ENCODE data around the gene FAIM2. TPM values are rescaled to one million over a fixed set of nuclear protein-coding genes. Genes with fewer than 3 reads are reported as not detected.
"Not testable (repeated sequence)": the region's sequence is repeated elsewhere in the genome, so short reads cannot be mapped to it uniquely, and the experiment has no call there.

The FAIM2 gene
- total RNA-seq, 2 donors from 2014 or later = 0.39 to 0.67 TPM

DNA sequence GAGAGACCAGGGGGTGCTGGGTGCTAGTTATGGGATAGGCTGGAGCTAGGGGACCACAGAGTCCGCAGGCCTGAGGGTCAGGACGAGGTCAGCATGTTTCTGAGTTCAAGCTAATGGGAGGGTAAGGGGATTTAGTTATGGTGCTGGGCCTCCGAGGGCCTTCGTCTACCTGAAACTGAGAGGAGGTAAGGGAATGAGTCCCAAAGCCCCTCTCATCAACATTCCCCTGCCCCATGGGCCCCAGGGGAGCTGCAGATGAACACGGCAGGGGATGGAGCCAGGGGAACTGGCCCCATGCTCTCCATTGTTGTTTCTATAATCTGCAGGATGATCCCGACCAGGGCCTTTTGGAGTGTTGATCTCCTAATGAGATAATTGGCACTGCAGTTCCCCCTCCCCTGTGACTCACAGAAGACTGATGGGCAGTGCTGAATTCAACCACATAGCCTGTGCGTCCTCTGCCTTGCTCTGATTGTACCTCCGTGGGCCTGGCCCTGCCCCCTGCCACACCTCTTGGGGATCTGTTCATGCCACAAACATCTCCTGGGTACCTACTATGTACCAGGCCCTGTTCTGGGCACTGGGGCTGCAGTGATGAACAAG lies 21.4 kb downstream of the FAIM2 start:
- H3K27ac Mint-ChIP-seq = no peak overlapping the region
- peaks cover 7% of the 10 kb centered on the region for H3K27me3 Mint-ChIP-seq (ENCODE audit: low read depth)
- peaks cover 0 to 1% of the 10 kb centered on the region in 2 donors for H3K36me3 Mint-ChIP-seq (ENCODE audit: insufficient read depth in 2 of 2)
- H3K9me3 Mint-ChIP-seq = peaks cover 31% of the 10 kb centered on the region in 2 donors
- ATAC-seq (replicated peaks in 1 of 2) = no peak
- DNase-seq = no peak
- no peak overlapping the region for H3K4me3 Mint-ChIP-seq
- H3K4me1 Mint-ChIP-seq (ENCODE audit: low read depth) = no peaks in the 10 kb centered on the region

DNA sequence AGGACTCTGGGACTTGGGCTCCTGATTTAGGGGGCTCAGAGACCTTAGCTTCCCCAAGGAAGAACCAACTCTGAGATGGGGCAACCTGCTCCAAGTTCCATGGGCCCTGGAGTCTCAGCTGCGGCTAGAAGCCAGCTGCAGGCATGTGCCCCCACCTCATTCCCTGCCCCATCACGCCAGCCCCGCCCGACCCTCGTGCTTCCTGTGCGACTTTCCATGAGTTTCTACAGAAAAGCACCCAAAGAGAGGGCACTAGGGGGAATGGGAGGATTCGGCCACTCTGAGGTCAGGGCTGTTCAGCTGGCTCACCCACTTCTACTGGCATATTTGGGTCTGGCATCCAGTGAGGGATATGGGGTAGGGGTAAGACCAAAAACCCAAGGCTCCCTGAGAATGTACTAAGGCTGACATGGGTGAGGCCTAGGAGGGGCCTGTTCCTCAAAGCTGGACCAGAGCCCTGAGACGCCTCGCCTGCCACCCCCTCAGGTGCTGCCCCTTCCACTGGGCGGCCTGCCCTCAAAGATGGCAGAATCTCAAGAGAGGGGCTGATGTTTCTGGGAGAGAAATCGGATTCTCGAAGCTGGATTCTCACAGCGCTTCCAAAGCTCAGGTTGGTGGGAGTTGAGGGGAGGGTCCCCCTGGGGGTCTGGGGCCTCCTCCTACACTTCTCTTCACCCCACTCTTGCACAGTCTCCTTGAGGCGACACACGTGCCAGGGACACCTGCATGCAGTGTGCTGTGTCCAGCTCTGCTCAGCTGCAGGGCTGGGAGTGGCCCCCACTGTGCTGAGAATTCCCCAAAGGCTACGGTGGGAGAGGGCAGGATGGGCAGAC lies 22.1 kb downstream of the FAIM2 start:
- ATAC-seq (replicated peaks in 1 of 2) = no peak
- H3K4me3 Mint-ChIP-seq = no peak overlapping the region
- no peak overlapping the region for H3K27ac Mint-ChIP-seq
- H3K9me3 Mint-ChIP-seq = peaks cover 31% of the 10 kb centered on the region in 2 donors
- peaks cover 0 to 1% of the 10 kb centered on the region in 2 donors for H3K36me3 Mint-ChIP-seq (ENCODE audit: insufficient read depth in 2 of 2)
- no peak for DNase-seq
- no peaks in the 10 kb centered on the region for H3K4me1 Mint-ChIP-seq (ENCODE audit: low read depth)
- peaks cover 7% of the 10 kb centered on the region for H3K27me3 Mint-ChIP-seq (ENCODE audit: low read depth)

DNA sequence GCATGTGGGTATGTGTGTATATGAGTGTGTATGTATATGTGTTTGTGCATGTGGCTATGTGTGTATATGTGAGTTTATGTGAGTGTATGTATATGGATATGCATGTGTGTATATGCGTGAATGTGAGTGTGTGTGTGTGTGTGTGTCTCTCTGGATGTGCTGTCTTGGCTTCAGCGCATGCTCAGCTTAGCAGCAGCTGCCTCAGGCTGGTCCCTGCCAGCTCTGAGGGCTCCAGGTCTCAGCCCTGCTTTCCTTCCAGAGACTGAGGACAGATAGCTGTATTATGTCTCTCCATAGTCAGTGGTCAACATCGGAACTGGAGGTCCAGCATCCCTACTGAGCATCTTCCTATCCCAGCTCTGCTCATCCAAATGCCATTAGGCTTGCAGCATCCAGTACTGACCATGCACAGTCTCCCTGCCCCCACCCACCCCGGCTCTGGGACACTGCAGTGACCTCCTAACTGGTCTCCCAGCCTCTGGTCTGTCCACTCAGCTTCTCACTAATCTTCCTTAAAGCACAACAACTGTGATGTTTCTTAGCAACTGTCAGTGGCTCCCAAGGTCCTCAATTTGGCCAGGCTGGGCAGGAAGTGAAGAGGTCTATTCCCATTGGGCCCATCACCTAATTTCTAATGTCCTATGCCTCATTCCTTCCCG lies 22.8 kb downstream of the FAIM2 start:
- Mint-ChIP-seq H3K27me3 (ENCODE audit: low read depth) (peaks cover 7% of the 10 kb centered on the region), H3K4me1 (ENCODE audit: low read depth) (no peaks in the 10 kb centered on the region), H3K4me3 (no peak overlapping the region), H3K36me3 (ENCODE audit: insufficient read depth in 2 of 2) (peaks cover 0 to 1% of the 10 kb centered on the region in 2 donors), H3K9me3 (peaks cover 31% of the 10 kb centered on the region in 2 donors), H3K27ac (no peak overlapping the region)
- ATAC-seq (replicated peaks in 1 of 2) (no peak), DNase-seq (no peak)

DNA sequence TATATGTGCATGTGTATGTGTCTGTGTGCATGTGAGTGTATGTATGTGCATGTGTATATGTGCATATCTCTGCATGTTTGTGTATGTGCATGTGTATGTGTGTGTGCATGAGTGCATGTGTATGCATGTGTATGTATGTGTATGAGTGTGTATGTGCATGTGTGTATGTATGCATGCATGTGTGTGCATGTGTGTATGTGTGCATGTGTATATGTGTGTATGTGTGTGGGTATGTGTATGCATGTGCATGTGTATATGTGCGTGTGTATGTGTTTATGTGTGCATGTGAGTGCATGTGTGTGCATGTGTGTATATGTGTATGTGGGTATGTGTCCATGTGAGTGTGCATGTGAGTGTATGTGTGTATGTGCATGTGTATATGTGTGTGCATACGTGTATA lies 24.6 kb downstream of the FAIM2 start:
- H3K4me3 Mint-ChIP-seq; H3K27me3 Mint-ChIP-seq (ENCODE audit: low read depth); DNase-seq; H3K4me1 Mint-ChIP-seq (ENCODE audit: low read depth); ATAC-seq (replicated peaks in 1 of 2); H3K27ac Mint-ChIP-seq; H3K36me3 Mint-ChIP-seq (ENCODE audit: insufficient read depth in 2 of 2): not testable (repeated sequence)
- H3K9me3 Mint-ChIP-seq = peaks cover 31% of the 10 kb centered on the region in 2 donors

DNA sequence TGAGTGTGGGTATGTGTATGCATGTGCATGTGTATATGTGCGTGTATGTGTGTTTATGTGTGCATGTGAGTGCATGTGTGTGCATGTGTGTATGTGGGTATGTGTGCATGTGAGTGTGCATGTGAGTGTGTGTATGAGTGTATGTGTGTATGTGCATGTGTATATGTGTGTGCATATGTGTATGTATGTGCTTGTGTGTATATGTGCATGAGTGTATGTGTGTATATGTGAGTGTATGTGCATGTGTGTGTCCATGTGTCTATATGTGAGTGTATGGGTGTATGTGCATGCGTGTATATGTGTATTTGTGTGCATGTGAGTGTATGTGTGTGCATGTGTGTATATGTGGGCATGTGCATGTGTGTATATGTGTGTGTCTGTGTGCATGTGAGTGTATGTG lies 25.7 kb downstream of the FAIM2 start:
- Mint-ChIP-seq H3K36me3 (ENCODE audit: insufficient read depth in 2 of 2) (peaks cover 0 to 1% of the 10 kb centered on the region in 2 donors), H3K9me3 (peaks cover 31% of the 10 kb centered on the region in 2 donors), H3K4me3 (no peak overlapping the region), H3K27me3 (ENCODE audit: low read depth) (no peaks in the 10 kb centered on the region), H3K4me1 (ENCODE audit: low read depth) (no peaks in the 10 kb centered on the region), H3K27ac (no peak overlapping the region)
- ATAC-seq (replicated peaks in 1 of 2) (no peak), DNase-seq (no peak)

DNA sequence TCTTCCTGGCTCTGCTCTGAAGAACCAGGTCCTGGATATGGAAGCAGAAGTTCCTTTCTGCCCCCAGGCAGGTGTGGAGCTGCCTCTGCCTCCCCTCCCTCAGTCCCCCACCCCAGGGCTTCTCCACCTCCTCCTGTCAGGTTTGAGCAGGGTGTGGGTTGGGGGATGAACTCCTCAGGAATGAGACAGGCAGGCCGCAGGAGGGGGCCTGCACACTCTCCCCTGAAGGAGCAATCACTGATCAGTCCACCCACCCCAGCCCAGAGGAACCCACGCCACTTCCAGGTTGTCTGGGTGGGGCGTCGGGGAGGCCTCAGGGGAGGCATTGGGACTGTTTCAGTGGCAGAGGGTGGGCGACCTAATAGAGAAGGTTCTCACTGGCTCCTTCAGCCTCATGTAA lies 26.6 kb downstream of the FAIM2 start:
- H3K9me3 Mint-ChIP-seq = peaks cover 31% of the 10 kb centered on the region in 2 donors
- DNase-seq (no peak), ATAC-seq (replicated peaks in 1 of 2) (no peak)
- no peaks in the 10 kb centered on the region for H3K27me3 Mint-ChIP-seq (ENCODE audit: low read depth)
- no peak overlapping the region for H3K4me3 Mint-ChIP-seq
- H3K4me1 Mint-ChIP-seq (ENCODE audit: low read depth) = no peaks in the 10 kb centered on the region
- H3K27ac Mint-ChIP-seq = no peak overlapping the region
- peaks cover 0 to 1% of the 10 kb centered on the region in 2 donors for H3K36me3 Mint-ChIP-seq (ENCODE audit: insufficient read depth in 2 of 2)

DNA sequence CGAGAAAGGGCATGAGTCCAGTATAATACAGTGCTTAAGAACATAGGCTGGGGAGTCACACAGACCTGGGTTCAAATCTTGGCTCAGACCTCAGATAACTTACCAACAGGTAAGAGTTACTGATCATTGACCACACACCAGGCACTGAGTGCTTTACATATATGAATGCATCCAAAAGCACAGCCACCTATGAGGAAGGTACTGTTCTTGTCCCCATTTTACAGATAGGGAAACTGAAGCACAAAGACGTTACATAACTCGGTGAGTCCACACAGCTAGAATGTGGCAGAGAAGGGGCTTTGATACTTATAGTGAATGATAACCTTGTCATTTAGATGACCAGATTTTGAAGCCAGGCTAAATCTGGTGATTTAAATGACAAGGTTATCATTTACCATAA lies 27.6 kb downstream of the FAIM2 start:
- Mint-ChIP-seq H3K27me3 (ENCODE audit: low read depth) (no peaks in the 10 kb centered on the region), H3K4me1 (ENCODE audit: low read depth) (no peaks in the 10 kb centered on the region), H3K4me3 (no peak overlapping the region), H3K27ac (no peak overlapping the region), H3K9me3 (peaks cover 31% of the 10 kb centered on the region in 2 donors), H3K36me3 (ENCODE audit: insufficient read depth in 2 of 2) (peaks cover 0 to 1% of the 10 kb centered on the region in 2 donors)
- DNase-seq (no peak), ATAC-seq (replicated peaks in 1 of 2) (no peak)

DNA sequence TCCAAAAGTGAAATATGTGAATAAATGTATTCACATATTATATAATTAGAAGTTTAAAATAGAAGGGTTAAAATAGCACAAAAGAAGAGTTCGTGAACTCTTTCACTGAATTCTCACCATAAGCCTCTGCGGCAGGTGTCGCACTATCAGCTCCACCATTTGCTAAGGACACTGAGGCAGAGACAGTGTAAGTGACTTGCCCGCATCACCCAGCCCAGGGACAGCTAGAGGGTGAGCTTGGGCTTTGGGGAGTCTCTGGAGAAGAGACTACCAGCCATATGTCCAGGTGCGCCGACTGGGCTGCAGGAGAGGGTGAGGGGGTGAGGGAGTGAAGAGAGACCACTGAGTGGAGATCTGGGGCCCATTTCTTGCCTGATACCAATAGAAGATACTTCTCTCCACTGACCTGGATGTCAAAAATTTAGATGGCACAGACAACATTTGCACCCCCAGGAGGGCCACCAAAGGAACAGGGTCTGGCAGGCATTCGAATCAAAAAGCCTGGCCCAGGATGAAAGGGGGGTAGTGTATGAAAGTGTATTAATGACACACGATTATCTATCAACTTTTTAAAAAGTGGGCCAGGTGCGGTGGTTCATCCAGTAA lies 28.5 kb downstream of the FAIM2 start:
- H3K27me3 Mint-ChIP-seq (ENCODE audit: low read depth) = no peaks in the 10 kb centered on the region
- no peak for DNase-seq
- H3K27ac Mint-ChIP-seq = no peak overlapping the region

DNA sequence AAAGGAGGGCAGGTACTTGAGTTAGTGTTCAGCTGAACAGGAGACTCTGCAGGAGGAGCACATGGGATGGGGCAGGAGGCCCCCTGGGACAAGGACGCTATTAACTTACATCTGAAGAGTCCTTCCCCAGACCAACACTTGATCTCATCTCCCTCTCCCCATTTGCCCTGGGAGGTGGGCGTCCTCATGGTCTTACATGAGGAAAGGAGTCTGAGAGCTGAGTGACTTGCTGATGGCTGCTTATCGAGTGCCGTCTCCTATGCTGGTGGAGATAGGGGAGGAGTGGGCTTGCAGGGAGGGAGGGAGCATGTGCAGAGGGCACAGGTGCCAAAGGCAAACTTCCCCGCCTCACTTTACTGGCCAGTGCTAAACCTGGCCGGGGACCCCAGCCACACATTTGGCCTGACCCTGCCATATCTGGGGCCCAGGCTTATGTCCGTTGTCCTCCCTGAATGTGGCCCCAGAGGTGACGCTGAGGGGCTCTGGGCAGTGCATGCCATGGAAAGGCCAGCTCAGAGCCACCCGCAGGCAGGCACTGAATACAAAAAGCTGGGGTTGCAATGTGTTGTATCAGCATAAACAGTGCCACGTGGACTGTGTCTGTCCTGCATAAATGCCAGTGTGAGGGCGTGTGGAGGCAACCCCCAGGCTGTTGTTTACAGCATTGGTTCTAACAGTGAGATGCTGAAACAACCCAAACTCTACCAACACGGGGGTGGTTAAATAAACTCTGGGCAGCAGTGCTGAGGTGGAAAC lies 29.4 kb downstream of the FAIM2 start:
- ATAC-seq (replicated peaks in 1 of 2) = no peak
- no peaks in the 10 kb centered on the region for H3K36me3 Mint-ChIP-seq (ENCODE audit: insufficient read depth in 2 of 2)
- H3K4me1 Mint-ChIP-seq (ENCODE audit: low read depth) = no peaks in the 10 kb centered on the region
- no peak for DNase-seq
- peaks cover 17% of the 10 kb centered on the region in 2 donors for H3K9me3 Mint-ChIP-seq
- no peak overlapping the region for H3K27ac Mint-ChIP-seq
- no peaks in the 10 kb centered on the region for H3K27me3 Mint-ChIP-seq (ENCODE audit: low read depth)
- no peak overlapping the region for H3K4me3 Mint-ChIP-seq

More for the DNA sequence above, 28.5 kb downstream of the FAIM2 start:
- Mint-ChIP-seq H3K4me3 (no peak overlapping the region), H3K36me3 (ENCODE audit: insufficient read depth in 2 of 2) (peaks cover 0 to 1% of the 10 kb centered on the region in 2 donors), H3K9me3 (peaks cover 26% of the 10 kb centered on the region in 2 donors), H3K4me1 (ENCODE audit: low read depth) (no peaks in the 10 kb centered on the region)
- no peak for ATAC-seq (replicated peaks in 1 of 2)

DNA sequence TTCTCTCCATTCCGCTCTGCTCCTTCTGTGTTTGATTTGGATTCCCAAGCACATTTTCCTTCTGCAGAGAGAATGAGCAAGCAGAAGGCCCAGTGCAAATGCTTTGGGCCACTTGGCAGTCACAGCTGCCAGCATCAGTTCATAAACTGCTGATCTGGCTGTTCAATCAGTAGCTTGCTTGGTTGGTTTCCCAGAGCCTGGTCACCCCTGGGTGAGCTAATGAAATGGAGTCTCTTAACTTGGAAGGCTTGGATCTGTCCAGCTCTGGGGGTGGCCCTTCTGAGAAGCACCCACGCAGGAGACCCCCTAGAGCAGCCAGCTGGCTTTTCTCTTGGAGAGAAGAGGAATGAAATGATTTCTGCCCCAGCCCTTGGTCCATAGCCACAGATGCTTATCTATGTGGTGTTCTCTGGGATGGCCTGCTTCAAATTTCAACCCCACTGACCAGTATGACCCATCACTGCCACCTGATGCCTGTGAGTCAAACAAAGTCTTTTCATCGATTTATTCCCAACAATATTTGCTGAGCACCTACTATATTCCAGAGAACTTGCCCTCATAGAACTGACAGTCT lies 30.3 kb downstream of the FAIM2 start:
- Mint-ChIP-seq H3K36me3 (ENCODE audit: insufficient read depth in 2 of 2) (no peaks in the 10 kb centered on the region), H3K4me3 (no peak overlapping the region), H3K9me3 (peaks cover 8 to 9% of the 10 kb centered on the region in 2 donors), H3K27me3 (ENCODE audit: low read depth) (no peaks in the 10 kb centered on the region), H3K27ac (no peak overlapping the region), H3K4me1 (ENCODE audit: low read depth) (no peaks in the 10 kb centered on the region)
- no peak for DNase-seq
- no peak for ATAC-seq (replicated peaks in 1 of 2)

DNA sequence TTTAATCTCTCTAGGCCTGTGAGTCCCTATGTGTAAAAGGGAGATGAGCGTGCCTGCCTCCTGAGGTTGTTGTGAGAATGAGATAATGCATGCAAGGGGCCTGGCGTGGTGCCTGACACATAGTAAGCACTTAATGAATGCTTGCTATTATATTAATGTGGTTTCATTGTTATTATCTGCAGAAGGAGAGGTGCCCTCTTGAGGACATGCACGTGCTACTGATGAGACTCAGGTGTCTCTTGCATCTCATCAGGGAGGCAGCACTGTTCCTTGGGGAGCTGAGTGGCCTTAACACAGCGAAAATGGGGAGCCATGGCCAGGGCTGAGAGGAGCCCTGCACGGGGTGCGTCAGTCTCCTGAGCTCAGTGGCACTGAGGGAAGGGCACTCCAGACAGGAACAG lies 30.9 kb downstream of the FAIM2 start:
- H3K27ac Mint-ChIP-seq = no peak overlapping the region
- no peak for ATAC-seq (replicated peaks in 1 of 2)
- no peaks in the 10 kb centered on the region for H3K27me3 Mint-ChIP-seq (ENCODE audit: low read depth)
- DNase-seq = no peak
- H3K4me3 Mint-ChIP-seq = no peak overlapping the region
- H3K4me1 Mint-ChIP-seq (ENCODE audit: low read depth) = peaks cover 1% of the 10 kb centered on the region
- peaks cover 2% of the 10 kb centered on the region in 2 donors for H3K9me3 Mint-ChIP-seq
- H3K36me3 Mint-ChIP-seq (ENCODE audit: insufficient read depth in 2 of 2) = no peaks in the 10 kb centered on the region

DNA sequence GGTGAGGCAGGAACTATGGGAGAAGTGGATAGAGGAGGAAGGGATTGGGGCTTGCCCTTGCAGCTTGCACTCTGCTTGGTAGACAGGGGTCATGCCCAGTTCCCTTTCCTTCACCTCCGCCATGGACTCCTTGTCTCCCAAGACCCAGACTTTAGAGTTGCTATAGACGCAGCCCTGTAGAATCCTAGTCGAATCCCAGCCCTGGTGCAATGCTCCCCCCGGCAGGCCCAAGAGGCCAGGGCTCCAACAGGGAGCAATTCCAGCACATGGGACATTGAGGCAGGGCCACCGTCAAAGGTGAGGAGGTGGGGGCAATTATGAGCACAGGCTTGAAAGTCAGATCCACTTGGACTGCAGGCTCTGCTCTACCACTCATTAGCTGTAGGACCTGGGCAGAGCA lies 31.3 kb downstream of the FAIM2 start:
- ATAC-seq (replicated peaks in 1 of 2) (no peak), DNase-seq (no peak)
- H3K9me3 Mint-ChIP-seq = no peaks in the 10 kb centered on the region
- no peaks in the 10 kb centered on the region for H3K27me3 Mint-ChIP-seq (ENCODE audit: low read depth)
- H3K36me3 Mint-ChIP-seq (ENCODE audit: insufficient read depth in 2 of 2) = no peaks in the 10 kb centered on the region
- no peak overlapping the region for H3K27ac Mint-ChIP-seq
- H3K4me3 Mint-ChIP-seq = no peak overlapping the region
- peaks cover 5% of the 10 kb centered on the region for H3K4me1 Mint-ChIP-seq (ENCODE audit: low read depth)

All from activated T-cell treated with anti-CD3 and anti-CD28 coated beads, Interleukin-2, amount 50 U/mL, for 72 hours (primary cell).